ENCODE data around the gene GPC3.
A peak's percentile ranks its signal among the peaks of the same experiment; 100 is the strongest.
"Not testable (repeated sequence)": the region's sequence is repeated elsewhere in the genome, so short reads cannot be mapped to it uniquely, and the experiment has no call there.

GPC3 gene

GRCh38 chrX:133994576-133994975 lies 9.2 kb upstream of the GPC3 start:
- no peak for DNase-seq

GRCh38 chrX:133992882-133993281 lies 7.5 kb upstream of the GPC3 start:
- no peak for DNase-seq

GRCh38 chrX:133991814-133992213 lies 6.4 kb upstream of the GPC3 start:
- DNase-seq: no peak

GRCh38 chrX:133991057-133991456 lies 5.7 kb upstream of the GPC3 start:
- not testable (repeated sequence) for DNase-seq

- DNase-seq: no peak
Observed at GRCh38 chrX:133989993-133990392, 4.6 kb upstream of the GPC3 start.

- DNase-seq: no peak
Observed at GRCh38 chrX:133989490-133989889, 4.1 kb upstream of the GPC3 start.

- no peak for DNase-seq
Observed at GRCh38 chrX:133988010-133988409, 2.6 kb upstream of the GPC3 start.

- no peak for DNase-seq
Observed at GRCh38 chrX:133987188-133987587, 1.8 kb upstream of the GPC3 start.

GRCh38 chrX:133985967-133986683 lies 731 bp upstream of the GPC3 start:
- no peak for DNase-seq

- no peak for DNase-seq
Observed at GRCh38 chrX:133984857-133985163, 584 bp downstream of the GPC3 start.

DNA sequence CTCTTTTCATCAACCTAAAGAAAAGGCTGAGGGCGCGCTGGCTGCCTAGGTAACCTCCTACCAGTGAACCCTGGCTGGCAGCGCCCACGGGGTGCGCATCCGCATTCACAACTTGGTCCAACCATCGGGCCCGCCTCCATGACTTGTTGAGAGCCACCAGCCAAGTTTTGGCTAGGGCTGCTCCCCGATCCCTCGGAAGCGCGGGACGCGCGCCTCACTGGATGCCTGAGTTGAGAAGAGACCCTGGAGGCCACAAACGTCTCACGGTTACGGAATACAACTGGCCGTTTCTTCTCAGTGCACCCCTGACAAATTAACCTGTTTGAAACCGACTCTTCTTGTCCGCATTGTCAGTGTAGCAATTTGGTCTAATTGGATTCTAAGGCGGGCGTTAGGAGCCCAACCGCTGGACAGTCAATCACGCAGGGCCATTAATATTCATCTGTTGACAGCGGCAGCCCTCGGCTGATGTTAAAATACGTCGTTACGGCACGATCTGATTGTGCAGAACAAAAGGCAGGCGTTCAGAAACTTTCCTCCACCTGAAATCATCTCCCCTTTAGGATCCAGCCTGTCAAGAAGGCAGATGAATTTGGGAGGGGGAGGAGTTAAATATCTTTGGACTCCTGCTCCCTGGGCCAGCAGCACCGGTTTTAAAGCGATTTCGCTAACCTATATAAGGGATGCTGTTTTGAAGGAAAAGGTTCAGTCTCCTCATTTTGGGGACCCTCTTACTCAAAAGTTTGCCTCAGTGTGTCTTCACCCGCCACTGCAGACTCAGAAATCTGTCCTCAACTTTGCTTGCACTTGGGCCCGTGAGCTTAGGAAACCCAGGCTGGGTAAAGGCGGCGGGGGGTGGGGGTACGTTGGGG lies 1.2 kb downstream of the GPC3 start:
- DNase-seq: no peak

DNA sequence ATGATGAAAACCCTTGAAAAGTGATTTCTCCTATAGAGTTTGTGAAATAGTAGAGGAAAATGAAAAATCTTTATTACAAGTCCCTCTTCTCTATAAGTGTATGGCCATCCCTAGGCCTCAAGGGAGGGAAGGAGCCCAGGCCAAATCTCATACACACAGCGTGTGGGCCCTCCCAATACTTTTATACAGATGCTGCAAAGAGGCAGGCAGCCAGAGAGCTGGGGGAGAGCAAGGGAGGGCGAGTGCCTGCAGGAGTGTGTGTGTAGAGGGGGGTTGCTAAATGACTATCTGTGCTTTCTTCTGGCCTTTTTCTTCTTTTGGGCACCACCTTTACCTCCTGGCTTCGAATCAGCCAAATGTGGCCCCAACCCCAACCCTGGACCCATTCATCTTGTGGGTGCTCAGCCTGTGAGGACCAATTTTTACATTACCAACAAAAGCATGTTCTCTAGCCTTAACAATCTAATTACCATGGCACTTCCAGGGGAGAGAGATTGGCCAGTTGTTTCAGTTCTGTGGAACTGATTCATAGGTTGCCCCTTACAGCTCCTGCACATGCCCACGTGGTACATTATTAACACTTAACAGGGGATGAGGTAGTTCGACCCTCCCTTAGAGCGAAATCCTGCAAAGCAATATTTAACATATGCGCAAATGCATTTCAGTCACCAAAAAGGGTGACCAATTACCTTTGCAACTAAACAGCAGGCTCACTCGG lies 2.0 kb downstream of the GPC3 start:
- no peak for DNase-seq

GRCh38 chrX:133981924-133982323 lies 3.5 kb downstream of the GPC3 start:
- no peak for DNase-seq

DNA sequence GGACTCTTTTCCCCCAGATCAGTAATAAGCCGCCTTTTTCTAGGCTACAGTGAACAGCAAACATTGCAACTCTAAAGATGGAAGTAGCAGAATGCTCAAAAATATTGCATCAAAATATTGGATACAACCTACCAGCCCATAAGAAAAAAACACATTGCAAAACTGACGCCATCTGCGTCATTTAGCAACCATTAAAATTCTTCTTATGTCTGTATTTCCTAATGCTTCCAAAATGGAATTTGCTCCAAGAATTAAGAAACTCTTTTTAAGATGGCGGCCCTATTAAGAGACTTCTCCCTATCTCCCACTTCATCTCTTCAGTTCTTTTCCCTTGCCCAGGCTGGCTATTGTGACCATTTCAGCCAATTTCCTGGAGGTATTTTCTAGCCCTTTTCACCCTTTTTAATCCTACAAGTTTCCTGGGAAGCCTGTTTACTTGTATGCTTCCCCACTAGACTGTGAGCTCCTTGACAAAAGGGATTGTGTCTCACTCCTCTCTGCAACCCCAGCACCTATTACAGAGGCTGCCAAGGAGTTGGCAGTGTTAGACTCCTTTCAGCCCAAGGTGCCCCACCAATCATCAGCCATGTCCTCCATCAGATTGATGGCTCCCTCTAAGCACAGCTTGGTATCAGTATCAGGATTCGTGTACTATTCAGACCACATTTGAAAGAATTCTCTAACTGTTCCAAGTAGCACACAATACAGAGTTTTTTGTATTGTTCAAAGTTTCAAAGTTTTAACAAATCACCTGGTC lies 4.4 kb downstream of the GPC3 start:
- no peak for DNase-seq

- DNase-seq: no peak
Observed at GRCh38 chrX:133980406-133980805, 5.0 kb downstream of the GPC3 start.

DNA sequence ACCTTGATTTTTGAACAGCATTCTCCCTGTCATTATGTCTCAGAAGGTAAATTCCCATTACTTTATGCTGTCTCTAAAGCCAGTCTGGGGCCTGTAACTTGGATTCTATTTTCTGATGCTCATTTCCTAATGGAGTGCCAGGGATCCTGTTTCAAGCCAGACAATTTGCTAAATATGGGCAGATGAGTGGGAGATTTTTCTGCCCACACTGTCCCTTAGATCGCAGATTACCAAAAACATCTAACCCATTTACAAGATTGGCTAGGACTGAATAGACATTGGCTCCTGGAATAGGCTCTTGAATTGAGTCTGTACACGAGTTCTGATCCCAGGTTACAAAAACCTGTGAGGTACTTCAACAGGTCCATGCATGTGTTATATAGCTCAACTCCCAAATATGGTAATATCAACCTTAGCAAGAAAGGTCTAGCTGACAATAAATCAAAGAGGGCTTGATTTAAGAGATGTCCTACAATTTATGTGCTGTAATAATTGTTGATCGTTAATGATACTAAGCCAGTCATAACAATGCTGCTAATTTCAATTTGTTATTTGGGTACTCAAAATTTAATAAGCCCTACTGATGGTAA lies 5.7 kb downstream of the GPC3 start:
- DNase-seq: peak; percentile 76

- DNase-seq: no peak
Observed at GRCh38 chrX:133973704-133974103, 11.7 kb downstream of the GPC3 start.

- DNase-seq: no peak
Observed at GRCh38 chrX:133972916-133973315, 12.5 kb downstream of the GPC3 start.

GRCh38 chrX:133971586-133971985 lies 13.8 kb downstream of the GPC3 start:
- DNase-seq: no peak

GRCh38 chrX:133970076-133970475 lies 15.3 kb downstream of the GPC3 start:
- no peak for DNase-seq

- no peak for DNase-seq
Observed at GRCh38 chrX:133969191-133969590, 16.2 kb downstream of the GPC3 start.

GRCh38 chrX:133968109-133968508 lies 17.3 kb downstream of the GPC3 start:
- no peak for DNase-seq

DNA sequence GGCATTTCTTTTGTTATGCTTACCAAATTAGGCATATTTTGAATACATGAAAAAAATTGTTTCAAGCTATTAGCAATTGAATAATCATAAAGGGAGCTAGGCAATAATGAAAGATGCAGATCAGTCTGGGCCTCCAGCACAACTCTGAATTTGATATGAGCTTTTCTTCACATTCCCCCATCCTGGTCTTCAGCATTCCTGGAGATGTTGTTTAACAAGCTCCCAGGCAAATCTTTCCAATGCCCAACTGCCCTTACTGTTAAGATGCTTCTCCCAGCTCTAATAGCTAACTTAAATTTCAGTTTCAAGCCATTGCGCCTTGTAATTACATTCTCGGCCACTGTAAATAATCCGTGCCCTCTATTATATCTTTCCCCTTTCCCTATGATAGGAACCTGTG lies 19.2 kb downstream of the GPC3 start:
- no peak for DNase-seq
